HG03196 (cell line): ENCODE results near the gene PHF2.

Experiments
- ATAC-seq: cut with Tn5 transposase; IDR thresholded peaks from one replicate; pipeline ENCODE4 v1.9.1; 2021; ENCODE audit not compliant: unreplicated experiment

The PHF2 gene

DNA sequence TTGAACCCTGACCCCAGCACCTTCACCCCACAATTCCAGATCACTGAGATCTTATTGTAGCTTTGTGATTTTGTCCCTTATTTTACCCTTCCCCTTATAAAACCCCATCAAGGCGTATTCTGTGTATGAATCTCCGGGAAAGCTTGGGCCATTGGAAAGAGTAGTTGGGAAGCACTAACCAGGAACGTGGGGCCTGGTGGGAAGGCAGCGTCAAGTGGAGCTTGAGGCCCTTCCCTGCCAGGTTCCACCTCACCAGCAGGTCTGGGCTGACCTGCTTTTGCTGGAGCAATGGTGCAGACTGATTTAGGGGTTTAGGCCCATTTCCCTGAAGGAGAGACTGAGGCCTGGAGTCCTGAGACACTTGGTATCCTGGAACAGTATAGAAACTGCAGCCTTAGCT, 9.3 kb downstream of the PHF2 start:
- ATAC-seq, result no peak

DNA sequence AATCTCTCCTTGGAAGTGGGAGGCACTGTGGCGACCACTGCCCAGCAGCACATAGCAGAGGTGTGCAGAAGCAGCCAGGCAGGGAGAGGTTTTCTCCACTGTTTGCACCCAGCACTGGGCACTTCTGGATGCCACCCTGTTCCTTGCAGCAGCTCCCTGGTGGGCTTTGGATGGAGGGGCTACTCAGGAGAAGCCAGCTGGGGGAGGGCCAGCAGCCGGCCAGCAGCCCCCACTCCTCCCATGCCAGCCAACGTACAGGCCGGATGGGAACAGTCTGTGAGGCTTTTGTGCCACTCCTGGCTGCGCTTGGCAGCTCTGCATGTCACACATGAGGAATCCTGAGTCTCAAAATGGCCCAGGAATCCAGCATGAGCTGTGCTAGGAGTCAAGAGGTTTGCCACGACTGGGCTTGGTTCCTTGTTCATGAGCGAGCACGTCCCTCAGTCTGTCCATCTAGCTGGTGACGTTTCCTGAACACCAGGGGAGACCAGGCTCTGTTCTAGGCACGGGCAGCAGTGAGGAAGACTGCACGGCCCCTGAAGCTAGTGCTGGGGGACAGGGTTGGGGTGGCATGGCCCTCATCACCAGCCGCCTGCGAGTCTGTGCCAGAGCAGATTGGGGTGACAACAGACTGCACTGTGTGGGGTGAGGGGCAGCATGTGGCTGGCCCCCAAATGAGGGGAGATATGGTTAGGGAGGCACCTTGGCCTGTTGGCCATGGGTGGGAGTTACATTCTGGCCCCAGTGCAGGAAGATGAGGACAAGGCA, 10.1 kb downstream of the PHF2 start:
- no peak for ATAC-seq

DNA sequence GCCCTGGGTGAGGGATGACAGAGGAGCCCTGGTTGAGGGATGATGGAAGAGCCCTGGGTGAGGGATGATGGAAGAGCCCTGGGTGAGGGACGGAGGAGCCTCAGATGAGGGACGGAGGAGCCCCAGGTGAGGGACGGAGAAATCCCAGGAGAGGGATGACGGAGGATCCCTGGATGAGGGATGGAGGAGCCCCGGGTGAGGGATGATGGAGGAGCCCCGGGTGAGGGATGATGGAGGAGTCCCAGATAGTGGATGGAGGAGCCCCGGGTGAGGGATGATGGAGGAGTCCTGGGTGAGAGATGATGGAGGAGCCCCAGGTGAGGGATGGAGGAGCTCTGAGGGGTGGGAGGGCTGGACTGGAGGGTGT, 10.9 kb downstream of the PHF2 start:
- ATAC-seq, result no peak

- ATAC-seq, result no peak
Observed at GRCh38 chr9:93587651-93588347, 11.4 kb downstream of the PHF2 start.

DNA sequence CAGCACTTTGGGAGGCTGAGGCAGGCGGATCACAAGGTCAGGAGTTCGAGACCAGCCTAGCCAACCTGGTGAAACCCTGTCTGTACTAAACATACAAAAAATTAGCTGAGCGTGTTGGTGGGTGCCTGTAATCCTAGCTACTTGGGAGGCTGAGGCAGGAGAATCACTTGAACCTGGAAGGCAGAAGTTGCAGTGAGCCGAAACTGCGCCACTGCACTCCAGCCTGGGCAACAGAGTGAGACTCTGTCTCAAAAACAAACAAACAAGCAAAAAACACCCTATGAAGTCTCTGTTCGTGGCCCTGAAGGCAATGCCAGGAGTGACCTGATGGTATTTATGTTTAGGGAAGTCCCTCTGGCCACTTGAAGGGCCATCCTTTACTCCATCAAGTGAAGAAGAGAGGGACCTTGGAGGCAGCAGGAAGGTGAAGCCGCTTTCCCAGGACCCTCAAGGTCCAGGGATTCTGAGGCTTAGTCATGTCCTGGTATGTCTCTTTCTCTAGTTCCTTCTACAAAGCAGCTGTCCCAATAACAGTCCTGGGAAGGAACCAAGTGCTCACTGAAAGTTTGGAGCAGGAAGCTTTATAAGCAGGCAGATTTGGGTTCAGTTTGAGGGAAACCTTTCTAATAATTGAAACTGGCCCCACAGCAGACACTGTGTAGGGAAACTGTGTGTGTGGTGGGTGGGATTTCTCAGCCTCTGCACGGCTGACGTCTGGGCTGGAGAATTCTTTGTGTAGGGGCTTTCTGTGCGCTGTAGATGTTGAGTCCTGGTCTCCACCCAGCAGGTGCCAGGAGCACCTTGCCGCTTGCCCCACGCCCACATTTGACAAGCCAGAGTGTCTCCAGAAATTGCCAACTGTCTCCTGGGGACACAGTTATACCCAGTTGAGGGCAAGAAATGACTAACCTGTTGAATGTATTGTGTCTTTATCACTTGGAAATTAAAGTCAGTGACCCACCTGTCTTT, 12.5 kb downstream of the PHF2 start:
- no peak for ATAC-seq

DNA sequence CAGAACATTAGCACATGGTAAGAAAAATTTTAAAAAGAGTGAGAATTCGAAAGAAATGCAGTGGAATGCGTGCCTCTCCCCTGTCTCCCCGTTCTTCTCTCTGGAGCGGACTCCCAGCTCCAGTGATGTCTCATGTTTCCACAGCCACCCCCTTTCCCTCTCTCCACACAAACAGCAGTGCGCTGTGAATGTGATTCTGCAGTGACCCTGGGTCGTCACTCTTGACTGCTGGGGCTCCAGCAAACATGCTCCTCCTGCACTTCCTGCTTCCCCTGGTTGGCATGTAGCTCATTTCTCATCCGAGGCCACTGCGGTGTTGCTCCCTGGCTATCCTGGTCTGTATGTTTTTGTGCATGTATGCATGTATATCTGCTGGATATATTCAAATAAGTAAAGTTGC, 13.3 kb downstream of the PHF2 start:
- ATAC-seq, result no peak

- ATAC-seq, result no peak
Observed at GRCh38 chr9:93590609-93591234, 14.3 kb downstream of the PHF2 start.

GRCh38 chr9:93591301-93592007, 15.1 kb downstream of the PHF2 start:
- no peak for ATAC-seq

- no peak for ATAC-seq
Observed at GRCh38 chr9:93592008-93592642, 15.7 kb downstream of the PHF2 start.

GRCh38 chr9:93592643-93593021, 16.2 kb downstream of the PHF2 start:
- ATAC-seq, result no peak

DNA sequence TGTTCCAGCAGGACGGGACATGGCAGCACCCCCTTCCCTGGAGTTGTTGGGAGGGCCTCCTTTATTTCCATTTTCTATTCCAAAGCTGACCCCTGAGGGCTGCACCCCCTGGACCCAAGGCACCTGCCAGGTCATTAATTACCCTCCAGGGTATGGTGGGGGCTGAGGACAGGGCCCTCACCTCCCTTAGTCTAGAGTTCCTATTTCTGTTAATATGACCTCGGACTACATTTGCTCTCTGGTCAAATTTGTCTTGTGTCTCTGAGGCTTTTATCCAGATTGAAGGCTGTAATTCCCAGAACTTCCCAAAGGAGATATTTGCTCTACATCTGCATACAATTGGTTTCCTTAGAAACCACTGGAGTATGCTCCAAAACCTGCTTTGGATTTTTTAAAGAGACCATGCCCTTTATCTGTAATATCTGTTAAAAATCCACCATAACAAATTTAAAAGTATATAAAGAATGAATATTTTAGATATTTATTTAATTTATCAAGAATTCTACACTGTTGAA, 16.8 kb downstream of the PHF2 start:
- ATAC-seq, result no peak

DNA sequence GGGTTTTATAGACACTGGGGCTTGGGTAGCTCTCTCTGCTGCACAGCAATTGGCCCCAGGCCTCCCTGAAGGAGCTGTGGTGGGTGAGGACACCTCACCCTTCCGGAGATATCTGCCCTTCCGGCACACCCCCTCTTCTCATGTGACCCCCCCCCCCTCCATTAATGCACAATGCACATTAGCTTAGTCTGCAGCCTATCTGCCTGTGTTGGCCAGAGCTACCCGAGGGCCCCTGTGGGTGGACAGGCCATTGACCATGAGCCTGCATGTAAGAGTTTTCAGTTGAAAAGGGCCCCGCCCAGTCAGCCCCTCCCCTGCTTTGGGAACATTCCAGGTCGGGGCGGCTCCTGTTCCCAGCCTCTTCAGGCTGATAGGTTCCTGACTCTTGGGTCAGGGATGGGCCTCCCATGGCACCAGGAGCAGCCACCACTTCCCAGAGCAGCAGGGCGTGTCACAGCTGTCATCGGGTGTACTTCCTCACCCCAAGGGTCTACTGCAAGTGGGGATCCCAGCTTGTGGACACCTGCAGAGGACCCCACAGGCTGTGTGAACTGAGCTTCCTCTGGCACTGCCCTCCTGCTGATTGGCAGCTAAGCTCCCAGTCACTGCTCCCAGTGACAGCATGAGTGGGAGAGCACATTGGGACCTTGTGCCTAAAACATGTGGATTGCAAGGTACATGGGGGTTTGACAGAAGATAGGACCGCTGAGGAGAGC, 17.8 kb downstream of the PHF2 start:
- ATAC-seq, result no peak

DNA sequence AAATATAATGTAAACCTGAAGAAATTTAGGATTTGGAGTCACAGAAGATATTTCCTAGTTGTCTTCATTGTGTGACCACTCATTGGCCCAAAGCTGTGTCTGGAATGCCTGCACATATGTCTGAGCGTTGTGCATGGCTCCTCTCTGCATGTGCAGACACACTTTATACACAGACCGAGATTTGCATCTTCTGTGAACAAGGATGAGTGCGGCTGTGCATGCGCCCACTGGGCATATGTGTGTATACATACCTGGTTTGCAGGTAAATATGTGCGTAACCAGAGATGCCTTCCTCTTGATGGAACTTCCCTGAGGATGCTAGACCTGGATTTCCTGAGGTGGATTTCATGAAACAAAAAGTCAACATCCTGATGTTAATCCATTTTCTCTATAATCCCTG, 19.1 kb downstream of the PHF2 start:
- no peak for ATAC-seq

GRCh38 chr9:93595861-93596365, 19.5 kb downstream of the PHF2 start:
- no peak for ATAC-seq

DNA sequence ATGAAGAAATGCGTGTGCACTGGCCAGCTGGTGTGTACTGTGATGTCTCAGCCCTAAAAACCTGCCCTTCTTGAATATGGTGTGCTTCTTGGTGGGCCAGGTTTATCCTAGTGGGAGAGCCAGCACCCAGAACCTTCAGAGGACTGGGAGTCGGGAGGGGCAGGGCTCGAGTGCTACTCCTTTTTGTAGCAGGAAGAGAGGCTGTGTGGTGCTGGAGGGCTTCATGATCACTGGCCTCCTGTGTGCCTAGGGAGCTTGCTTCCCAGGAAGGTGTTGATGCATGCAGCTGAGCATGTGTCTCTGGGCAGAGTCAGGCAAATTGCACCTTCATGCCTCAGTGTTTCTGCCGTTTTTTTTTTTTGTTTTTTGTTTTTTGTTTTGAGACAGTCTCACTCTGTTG, 20.0 kb downstream of the PHF2 start:
- ATAC-seq, result no peak

DNA sequence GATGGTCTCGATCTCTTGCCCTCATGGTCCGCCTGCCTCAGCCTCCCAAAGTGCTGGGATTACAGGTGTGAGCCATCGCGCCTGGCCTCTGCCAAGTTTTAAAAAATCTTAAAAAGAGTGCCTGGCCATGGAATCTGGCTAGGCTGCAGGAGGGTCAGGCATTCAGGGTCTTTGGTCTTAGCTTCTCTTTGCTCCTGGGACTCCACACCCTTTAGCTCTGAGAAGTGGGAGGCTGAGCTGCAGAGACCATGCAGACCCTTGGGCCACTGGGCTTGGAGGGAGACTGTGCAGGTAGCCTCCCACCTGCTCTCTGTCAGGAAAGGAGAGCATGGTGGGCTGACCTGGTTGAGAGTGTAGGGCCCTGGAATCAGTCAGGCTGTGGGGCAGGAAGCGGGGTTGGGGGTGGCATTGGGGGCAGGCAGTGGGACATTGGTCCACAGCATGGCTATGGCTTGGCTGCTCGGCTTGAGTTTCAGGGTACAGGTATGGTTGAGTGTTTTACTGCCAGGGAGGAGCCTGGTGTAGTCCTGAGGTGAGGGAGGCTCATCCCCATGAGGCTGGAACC, 20.8 kb downstream of the PHF2 start:
- no peak for ATAC-seq

- ATAC-seq, result no peak
Observed at GRCh38 chr9:93597871-93598646, 21.7 kb downstream of the PHF2 start.
